ENCODE measurements around the gene NRF1. TPM values are rescaled to one million over a fixed set of nuclear protein-coding genes. Genes with fewer than 3 reads are reported as not detected.
"Not testable (repeated sequence)": the region's sequence is repeated elsewhere in the genome, so short reads cannot be mapped to it uniquely, and the experiment has no call there.

Gene NRF1
- total and polyA plus RNA-seq, 4 experiments from 2014 or later, result 22.8 to 40.0 (median 30.8) TPM

DNA sequence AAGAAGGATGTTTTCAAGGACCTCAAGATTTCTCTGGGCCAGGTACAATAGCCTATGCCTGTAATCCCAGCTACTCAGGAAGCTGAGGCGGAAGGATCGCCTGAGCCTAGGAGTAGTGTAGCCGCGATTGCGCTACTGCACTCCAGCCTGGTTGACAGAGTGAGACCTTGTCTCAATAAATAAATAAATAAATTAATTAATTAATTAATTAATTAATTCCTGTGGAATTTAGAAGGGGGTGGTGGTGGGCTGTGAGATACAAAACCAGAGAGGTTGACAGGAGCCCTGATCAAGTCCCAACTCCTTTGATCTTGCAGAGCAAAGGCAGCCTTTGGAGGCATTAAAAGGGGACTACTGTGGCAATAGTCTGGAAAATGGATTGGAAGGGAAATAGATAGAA lies 39.3 kb upstream of the NRF1 start:
- Mint-ChIP-seq H3K4me1 (no peaks in the 10 kb centered on the region), H3K4me3 (no peak overlapping the region), H3K27me3 (peaks cover 4 to 12% of the 10 kb centered on the region in 2 donors), H3K27ac (peak overlapping the region in 1 of 7 donors; percentile 88), H3K36me3 (peaks cover 0 to 8% of the 10 kb centered on the region in 2 donors), H3K9me3 (peaks cover 0 to 16% (median 9%) of the 10 kb centered on the region in 8 donors)
- ChIA-PET POLR2A (ENCODE audit: partially characterized antibody) (no interaction called here), CTCF (ENCODE audit: partially characterized antibody) (no interaction called here)
- Histone ChIP-seq H3K4me3 (ENCODE audit: low read length in 2 of 2) (no peak overlapping the region), H3K36me3 (ENCODE audit: insufficient read depth, low read length) (no peaks in the 10 kb centered on the region), H3K27me3 (ENCODE audit: insufficient read depth, low read length) (peaks cover 3% of the 10 kb centered on the region), H3K9me3 (ENCODE audit: control insufficient read depth in 1 of 2, low read length in 2 of 2) (no peaks in the 10 kb centered on the region), H3K27ac (ENCODE audit: low read depth, low read length) (no peak overlapping the region), H3K4me1 (ENCODE audit: insufficient read depth, low read length) (no peaks in the 10 kb centered on the region)
- intact Hi-C loops (cut with micrococcal nuclease), result no loop called here
- no peak for DNase-seq

- H3K4me3 ChIP-seq (ENCODE audit: low read length in 2 of 2), result no peak overlapping the region
- intact Hi-C loops (cut with micrococcal nuclease), result no loop called here
- no peaks in the 10 kb centered on the region for H3K27me3 ChIP-seq (ENCODE audit: insufficient read depth, low read length)
- Mint-ChIP-seq H3K27ac (no peak overlapping the region), H3K4me3 (no peak overlapping the region), H3K9me3 (peaks cover 0 to 23% (median 16%) of the 10 kb centered on the region in 8 donors), H3K36me3 (no peaks in the 10 kb centered on the region), H3K4me1 (no peaks in the 10 kb centered on the region), H3K27me3 (peaks cover 3% of the 10 kb centered on the region in 2 donors)
- H3K9me3 ChIP-seq (ENCODE audit: control insufficient read depth in 1 of 2, low read length in 2 of 2), result no peaks in the 10 kb centered on the region
- no peak overlapping the region for H3K27ac ChIP-seq (ENCODE audit: low read depth, low read length)
- H3K4me1 ChIP-seq (ENCODE audit: insufficient read depth, low read length), result no peaks in the 10 kb centered on the region
- no peaks in the 10 kb centered on the region for H3K36me3 ChIP-seq (ENCODE audit: insufficient read depth, low read length)
- DNase-seq, result no peak
- ChIA-PET CTCF (ENCODE audit: partially characterized antibody) (interaction anchor here (1.2 kb wide), 1 partner anchor 28 kb away, joined by 3 read pairs; no protein-coding TSS in a partner anchor), POLR2A (ENCODE audit: partially characterized antibody) (no interaction called here)
Observed at GRCh38 chr7:129574487-129574886, 37.0 kb upstream of the NRF1 start.

DNA sequence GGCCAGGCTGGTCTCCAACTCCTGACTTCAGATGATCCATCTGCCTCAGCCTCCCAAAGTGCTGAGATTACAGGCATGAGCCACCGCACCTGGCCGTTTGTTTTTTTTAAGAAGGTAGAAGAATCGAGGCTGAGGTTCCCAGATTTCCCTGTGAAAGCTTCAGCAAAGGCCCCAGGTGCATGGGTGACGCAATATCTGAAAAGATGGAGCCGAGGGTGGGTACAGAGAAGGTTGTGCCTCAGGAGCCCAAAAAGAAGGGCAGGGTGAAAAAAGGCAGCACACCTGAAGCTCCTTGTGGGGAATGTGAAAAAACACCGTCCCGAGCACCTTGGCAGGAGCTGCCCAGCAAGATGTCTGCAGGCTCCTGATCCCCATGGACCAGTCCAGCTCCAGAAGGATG lies 35.8 kb upstream of the NRF1 start:
- intact Hi-C loops (cut with micrococcal nuclease), result no loop called here
- Mint-ChIP-seq H3K27me3 (peaks cover 0 to 3% of the 10 kb centered on the region in 2 donors), H3K9me3 (peaks cover 0 to 23% (median 16%) of the 10 kb centered on the region in 8 donors), H3K27ac (no peak overlapping the region), H3K36me3 (no peaks in the 10 kb centered on the region), H3K4me3 (no peak overlapping the region), H3K4me1 (no peaks in the 10 kb centered on the region)
- no peaks in the 10 kb centered on the region for H3K4me1 ChIP-seq (ENCODE audit: insufficient read depth, low read length)
- H3K4me3 ChIP-seq (ENCODE audit: low read length in 2 of 2), result no peak overlapping the region
- no peak for DNase-seq
- POLR2A ChIA-PET (ENCODE audit: partially characterized antibody), result no interaction called here
- H3K36me3 ChIP-seq (ENCODE audit: insufficient read depth, low read length), result no peaks in the 10 kb centered on the region
- H3K27me3 ChIP-seq (ENCODE audit: insufficient read depth, low read length), result no peaks in the 10 kb centered on the region
- H3K9me3 ChIP-seq (ENCODE audit: control insufficient read depth in 1 of 2, low read length in 2 of 2), result no peaks in the 10 kb centered on the region
- CTCF ChIA-PET (ENCODE audit: partially characterized antibody), result no interaction called here
- no peak overlapping the region for H3K27ac ChIP-seq (ENCODE audit: low read depth, low read length)

DNA sequence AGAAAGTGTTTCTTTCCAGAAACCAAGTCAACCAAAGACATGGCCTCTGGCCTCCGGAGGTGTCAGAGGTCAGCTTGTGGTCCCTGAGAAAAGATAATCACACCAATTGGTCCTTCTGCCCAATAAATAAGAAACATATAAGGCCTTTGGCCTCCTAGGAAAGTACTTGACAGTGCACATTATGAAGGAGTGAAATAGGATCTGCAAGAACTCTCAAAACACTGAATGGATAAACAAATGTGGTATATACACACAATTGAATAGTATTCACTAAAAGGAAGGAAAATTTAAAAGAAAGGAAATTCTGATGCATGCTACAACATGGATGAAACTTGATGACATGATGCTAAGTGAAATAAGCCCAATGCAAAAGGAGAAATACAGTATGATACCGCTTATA lies 35.4 kb upstream of the NRF1 start:
- no peaks in the 10 kb centered on the region for H3K4me1 ChIP-seq (ENCODE audit: insufficient read depth, low read length)
- Mint-ChIP-seq H3K36me3 (no peaks in the 10 kb centered on the region), H3K9me3 (peaks cover 0 to 24% (median 16%) of the 10 kb centered on the region in 8 donors), H3K4me3 (no peak overlapping the region), H3K27me3 (peaks cover 0 to 3% of the 10 kb centered on the region in 2 donors), H3K27ac (no peak overlapping the region), H3K4me1 (no peaks in the 10 kb centered on the region)
- DNase-seq, result no peak
- no peaks in the 10 kb centered on the region for H3K36me3 ChIP-seq (ENCODE audit: insufficient read depth, low read length)
- no peak overlapping the region for H3K4me3 ChIP-seq (ENCODE audit: low read length in 2 of 2)
- no peaks in the 10 kb centered on the region for H3K27me3 ChIP-seq (ENCODE audit: insufficient read depth, low read length)
- CTCF ChIA-PET (ENCODE audit: partially characterized antibody), result no interaction called here
- H3K27ac ChIP-seq (ENCODE audit: low read depth, low read length), result no peak overlapping the region
- POLR2A ChIA-PET (ENCODE audit: partially characterized antibody), result no interaction called here
- intact Hi-C loops (cut with micrococcal nuclease), result no loop called here
- no peaks in the 10 kb centered on the region for H3K9me3 ChIP-seq (ENCODE audit: control insufficient read depth in 1 of 2, low read length in 2 of 2)

- CTCF ChIA-PET (ENCODE audit: partially characterized antibody), result interaction anchor here (0.7 kb wide), 1 partner anchor 14 kb away, joined by 4 read pairs; no protein-coding TSS in a partner anchor
- no peak for DNase-seq
- no peaks in the 10 kb centered on the region for H3K36me3 ChIP-seq (ENCODE audit: insufficient read depth, low read length)
- Mint-ChIP-seq H3K36me3 (no peaks in the 10 kb centered on the region), H3K9me3 (peaks cover 0 to 31% (median 16%) of the 10 kb centered on the region in 8 donors), H3K4me1 (no peaks in the 10 kb centered on the region), H3K27ac (no peak overlapping the region), H3K4me3 (no peak overlapping the region), H3K27me3 (peaks cover 0 to 5% of the 10 kb centered on the region in 2 donors)
- no peaks in the 10 kb centered on the region for H3K4me1 ChIP-seq (ENCODE audit: insufficient read depth, low read length)
- intact Hi-C loops (cut with micrococcal nuclease), result no loop called here
- no peaks in the 10 kb centered on the region for H3K27me3 ChIP-seq (ENCODE audit: insufficient read depth, low read length)
- POLR2A ChIA-PET (ENCODE audit: partially characterized antibody), result no interaction called here
- H3K9me3 ChIP-seq (ENCODE audit: control insufficient read depth in 1 of 2, low read length in 2 of 2), result no peaks in the 10 kb centered on the region
- H3K4me3 ChIP-seq (ENCODE audit: low read length in 2 of 2), result no peak overlapping the region
- no peak overlapping the region for H3K27ac ChIP-seq (ENCODE audit: low read depth, low read length)
Observed at GRCh38 chr7:129578829-129579228, 32.7 kb upstream of the NRF1 start.

DNA sequence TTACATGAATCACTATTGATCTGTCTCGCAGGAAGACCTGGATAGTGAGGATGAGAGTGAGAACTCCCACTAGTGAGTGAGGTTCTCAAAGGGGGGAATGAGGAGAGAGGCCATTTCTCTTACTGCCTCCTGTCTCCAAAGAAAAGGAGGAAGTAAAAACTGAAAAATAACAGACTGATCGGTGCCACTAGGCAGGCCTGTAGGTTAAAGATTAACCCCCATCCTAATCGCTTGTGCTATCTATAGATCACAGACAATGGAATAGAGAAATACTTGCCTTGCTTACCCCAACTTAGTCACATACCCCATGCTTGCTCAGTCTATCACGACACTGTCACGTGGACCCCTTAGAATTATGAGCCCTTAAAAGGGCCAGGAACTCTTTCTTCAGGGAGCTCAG lies 25.3 kb upstream of the NRF1 start:
- H3K27me3 Mint-ChIP-seq; CTCF ChIA-PET (ENCODE audit: partially characterized antibody); H3K27ac Mint-ChIP-seq; DNase-seq; H3K27me3 ChIP-seq (ENCODE audit: insufficient read depth, low read length); H3K9me3 ChIP-seq (ENCODE audit: control insufficient read depth in 1 of 2, low read length in 2 of 2); POLR2A ChIA-PET (ENCODE audit: partially characterized antibody); H3K27ac ChIP-seq (ENCODE audit: low read depth, low read length); H3K4me1 ChIP-seq (ENCODE audit: insufficient read depth, low read length); H3K4me3 Mint-ChIP-seq; H3K36me3 ChIP-seq (ENCODE audit: insufficient read depth, low read length); intact Hi-C loops (cut with micrococcal nuclease); H3K4me1 Mint-ChIP-seq; H3K4me3 ChIP-seq (ENCODE audit: low read length in 2 of 2): not testable (repeated sequence)
- Mint-ChIP-seq H3K36me3 (peaks cover 14 to 17% of the 10 kb centered on the region in 2 donors), H3K9me3 (peaks cover 3 to 58% (median 34%) of the 10 kb centered on the region in 8 donors)

DNA sequence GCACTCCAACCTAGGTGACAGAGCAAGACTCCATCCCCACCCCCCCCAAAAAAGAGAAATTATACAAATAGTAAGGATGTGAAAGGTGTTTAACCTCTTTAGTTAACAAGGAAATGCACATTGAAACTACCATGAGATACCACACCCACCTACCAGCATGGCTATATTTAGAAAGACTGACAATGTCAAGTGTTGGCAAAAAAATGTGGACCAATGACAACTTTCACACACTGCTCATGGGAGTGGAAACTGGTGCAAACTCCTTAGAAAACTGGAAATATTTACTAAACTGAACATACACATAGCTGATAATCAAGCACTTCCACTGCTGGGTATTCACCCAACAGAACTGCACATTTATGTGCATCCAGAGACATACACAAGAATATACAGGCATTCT lies 23.3 kb upstream of the NRF1 start:
- no peak overlapping the region for H3K27ac ChIP-seq (ENCODE audit: low read depth, low read length)
- DNase-seq, result no peak
- H3K27me3 Mint-ChIP-seq, result peaks cover 9 to 10% of the 10 kb centered on the region in 2 donors
- H3K36me3 ChIP-seq (ENCODE audit: insufficient read depth, low read length), result no peaks in the 10 kb centered on the region
- intact Hi-C loops (cut with micrococcal nuclease), result no loop called here
- H3K4me3 Mint-ChIP-seq, result no peak overlapping the region
- no peak overlapping the region for H3K27ac Mint-ChIP-seq
- no peak overlapping the region for H3K4me3 ChIP-seq (ENCODE audit: low read length in 2 of 2)
- H3K4me1 ChIP-seq (ENCODE audit: insufficient read depth, low read length), result no peaks in the 10 kb centered on the region
- H3K36me3 Mint-ChIP-seq, result peaks cover 14 to 17% of the 10 kb centered on the region in 2 donors
- POLR2A ChIA-PET (ENCODE audit: partially characterized antibody), result no interaction called here
- H3K4me1 Mint-ChIP-seq, result no peaks in the 10 kb centered on the region
- H3K9me3 ChIP-seq (ENCODE audit: control insufficient read depth in 1 of 2, low read length in 2 of 2), result peaks cover 0 to 8% of the 10 kb centered on the region in 2 donors
- peaks cover 3 to 55% (median 35%) of the 10 kb centered on the region in 8 donors for H3K9me3 Mint-ChIP-seq
- CTCF ChIA-PET (ENCODE audit: partially characterized antibody), result no interaction called here
- H3K27me3 ChIP-seq (ENCODE audit: insufficient read depth, low read length), result no peaks in the 10 kb centered on the region

- Mint-ChIP-seq H3K9me3 (peaks cover 0 to 25% (median 11%) of the 10 kb centered on the region in 8 donors), H3K36me3 (peaks cover 0 to 9% of the 10 kb centered on the region in 2 donors), H3K27me3 (peaks cover 10 to 13% of the 10 kb centered on the region in 2 donors), H3K4me1 (peaks cover 0 to 1% (median 0%) of the 10 kb centered on the region in 4 donors), H3K4me3 (no peak overlapping the region), H3K27ac (no peak overlapping the region)
- H3K27me3 ChIP-seq (ENCODE audit: insufficient read depth, low read length), result no peaks in the 10 kb centered on the region
- H3K36me3 ChIP-seq (ENCODE audit: insufficient read depth, low read length), result no peaks in the 10 kb centered on the region
- H3K27ac ChIP-seq (ENCODE audit: low read depth, low read length), result no peak overlapping the region
- CTCF ChIA-PET (ENCODE audit: partially characterized antibody), result no interaction called here
- intact Hi-C loops (cut with micrococcal nuclease), result no loop called here
- no peak overlapping the region for H3K4me3 ChIP-seq (ENCODE audit: low read length in 2 of 2)
- POLR2A ChIA-PET (ENCODE audit: partially characterized antibody), result no interaction called here
- no peaks in the 10 kb centered on the region for H3K9me3 ChIP-seq (ENCODE audit: control insufficient read depth in 1 of 2, low read length in 2 of 2)
- no peak for DNase-seq
- no peaks in the 10 kb centered on the region for H3K4me1 ChIP-seq (ENCODE audit: insufficient read depth, low read length)
Observed at GRCh38 chr7:129591868-129592267, 19.7 kb upstream of the NRF1 start.
